Stimulated activated CD4-positive, alpha-beta T cell treated with anti-CD3 and anti-CD28 coated beads, Interleukin-4, amount 100 ng/mL, for 24 hours (primary cell): ENCODE measurements around the gene CIT.
A peak's percentile ranks its signal among the peaks of the same experiment; 100 is the strongest.
"Not testable (repeated sequence)": the region's sequence is repeated elsewhere in the genome, so short reads cannot be mapped to it uniquely, and the experiment has no call there.

ENCODE experiments used
- DNase-seq: peaks from one replicate; pipeline ENCODE4 v3.0.0-alpha.2; 2020

The CIT gene

GRCh38 chr12:119672194-119672593, 204.9 kb downstream of the CIT start:
- DNase-seq: no peak

- no peak for DNase-seq
Observed at GRCh38 chr12:119671070-119671469, 206.1 kb downstream of the CIT start.

- no peak for DNase-seq
Observed at GRCh38 chr12:119669744-119670472, 207.2 kb downstream of the CIT start.

GRCh38 chr12:119668324-119668841, 208.7 kb downstream of the CIT start:
- DNase-seq: no peak

GRCh38 chr12:119667577-119668323, 209.4 kb downstream of the CIT start, which contains the start of gene PRKAB1:
PRKAB1 (plus strand) TSS chr12:119668133; CDS start chr12:119668245, 112 bp downstream.
- DNase-seq: peak; percentile 96

GRCh38 chr12:119666900-119667576, 210.1 kb downstream of the CIT start:
- DNase-seq: no peak

DNA sequence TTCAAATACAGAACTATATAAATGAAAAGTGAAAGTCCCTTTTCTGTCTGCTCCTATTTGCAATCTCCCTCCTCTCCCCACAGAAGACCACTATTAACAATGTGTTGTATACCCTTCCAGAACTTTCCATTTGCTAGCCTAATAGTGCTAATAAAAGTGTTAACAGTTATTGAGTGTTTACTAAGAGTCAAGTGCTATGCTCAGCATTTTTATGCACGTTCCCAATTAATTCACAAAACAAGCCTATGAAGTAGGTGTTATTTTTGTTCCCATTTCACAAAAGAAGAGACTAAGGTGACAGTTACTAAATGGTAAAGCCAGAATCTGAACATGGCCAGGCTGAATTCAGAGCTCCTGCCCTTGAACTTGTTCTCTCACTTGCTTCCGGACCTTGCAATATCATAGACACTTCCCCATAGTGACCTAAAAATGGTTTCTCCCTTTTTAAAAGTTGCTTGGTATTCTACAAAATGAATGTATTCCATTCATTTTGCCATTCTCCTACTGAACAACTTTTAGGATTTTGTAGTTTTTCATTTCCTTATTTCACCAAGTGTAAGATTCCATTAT, 210.8 kb downstream of the CIT start:
- no peak for DNase-seq

DNA sequence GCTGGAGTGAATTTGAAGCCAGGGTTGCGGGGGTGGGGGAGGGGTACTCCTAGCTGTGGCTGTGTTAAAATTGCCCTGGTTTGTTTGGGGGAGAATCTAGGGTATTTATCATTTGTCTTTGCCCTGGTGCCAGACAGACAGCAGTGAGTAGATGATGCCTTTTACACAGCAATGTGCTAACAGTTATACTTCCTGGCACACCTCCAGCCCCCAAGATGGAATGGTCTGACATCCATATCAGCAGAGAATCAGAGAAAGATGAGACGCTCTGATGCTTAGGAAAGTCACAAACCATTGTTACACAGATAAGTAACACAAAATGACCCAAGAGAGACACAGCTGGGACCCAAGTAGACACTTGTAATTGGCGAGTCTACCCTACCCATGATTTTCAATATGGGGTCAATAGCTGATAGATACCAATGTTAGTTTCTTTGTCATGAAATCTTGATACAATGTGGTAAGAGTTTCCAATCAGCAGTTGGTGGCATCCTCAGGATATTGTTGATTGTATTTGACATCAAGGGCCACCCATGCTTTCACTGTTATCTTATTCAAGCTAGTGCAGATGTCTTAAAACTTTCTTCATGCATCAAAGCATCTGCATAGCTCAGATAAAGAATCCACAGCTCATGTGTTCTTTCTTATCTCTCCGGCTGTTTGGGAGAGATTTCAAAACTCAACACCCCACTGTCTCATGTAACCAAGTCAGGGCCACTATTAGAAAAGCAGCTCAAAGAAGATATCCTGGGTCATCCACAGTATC, 211.8 kb downstream of the CIT start:
- no peak for DNase-seq

GRCh38 chr12:119664642-119665041, 212.5 kb downstream of the CIT start:
- no peak for DNase-seq

DNA sequence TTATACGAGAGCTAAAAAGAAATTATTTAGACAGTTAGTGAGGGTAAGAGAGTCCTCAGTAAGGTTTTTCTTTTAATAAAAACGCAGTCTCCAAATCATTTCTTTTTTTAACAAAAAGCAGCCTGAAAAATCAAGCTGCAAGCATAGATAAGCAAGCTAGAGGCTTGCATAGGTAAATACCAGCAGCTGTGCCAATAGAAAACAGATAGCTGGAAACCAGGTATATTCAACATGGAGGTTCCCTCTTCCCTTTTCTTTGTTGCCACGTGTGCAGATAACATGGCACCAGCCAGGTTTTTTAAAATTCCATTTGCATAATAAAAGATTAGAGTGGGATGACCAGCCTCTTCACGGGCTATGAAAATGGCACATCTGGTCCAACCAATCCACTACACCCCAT, 215.2 kb downstream of the CIT start:
- DNase-seq: no peak

DNA sequence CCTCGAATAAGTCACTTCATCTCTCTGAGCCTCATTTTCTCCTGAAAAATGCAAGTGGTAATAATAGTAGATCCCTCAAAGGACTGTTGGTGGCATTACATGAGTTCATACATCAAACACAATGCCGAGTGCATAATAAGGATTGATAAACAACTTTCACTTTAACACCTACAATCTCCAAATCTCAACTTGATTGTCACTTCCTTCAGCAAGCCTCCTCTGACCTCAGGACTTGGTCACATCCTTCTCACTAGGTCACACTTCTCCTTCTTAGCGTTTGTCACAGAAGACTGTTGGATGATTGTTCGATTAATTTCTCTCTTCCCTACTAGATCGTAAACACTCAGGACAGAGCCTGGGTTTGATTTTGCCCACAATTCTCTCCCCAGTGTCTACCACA, 217.0 kb downstream of the CIT start:
- no peak for DNase-seq

GRCh38 chr12:119659289-119659897, 217.7 kb downstream of the CIT start:
- peak; percentile 47 for DNase-seq

DNA sequence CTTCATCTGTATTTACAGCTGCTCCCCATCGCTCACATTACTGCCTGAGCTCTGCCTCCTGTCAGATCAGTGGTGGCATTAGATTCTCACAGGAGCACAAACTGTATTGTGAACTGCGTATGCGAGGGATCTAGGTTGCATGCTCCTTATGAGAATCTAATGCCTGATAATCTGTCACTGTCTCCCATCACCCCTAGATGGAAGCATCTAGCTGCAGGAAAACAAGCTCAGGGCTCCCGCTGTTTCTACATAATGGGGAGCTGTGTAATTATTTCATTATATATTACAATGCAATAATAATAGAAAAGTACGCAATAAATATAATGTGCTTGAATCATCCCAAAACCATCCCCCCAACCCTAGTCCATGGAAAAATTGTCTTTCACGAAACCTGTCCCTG, 219.0 kb downstream of the CIT start:
- DNase-seq: not testable (repeated sequence)

- not testable (repeated sequence) for DNase-seq
Observed at GRCh38 chr12:119657001-119657400, 220.1 kb downstream of the CIT start.

DNA sequence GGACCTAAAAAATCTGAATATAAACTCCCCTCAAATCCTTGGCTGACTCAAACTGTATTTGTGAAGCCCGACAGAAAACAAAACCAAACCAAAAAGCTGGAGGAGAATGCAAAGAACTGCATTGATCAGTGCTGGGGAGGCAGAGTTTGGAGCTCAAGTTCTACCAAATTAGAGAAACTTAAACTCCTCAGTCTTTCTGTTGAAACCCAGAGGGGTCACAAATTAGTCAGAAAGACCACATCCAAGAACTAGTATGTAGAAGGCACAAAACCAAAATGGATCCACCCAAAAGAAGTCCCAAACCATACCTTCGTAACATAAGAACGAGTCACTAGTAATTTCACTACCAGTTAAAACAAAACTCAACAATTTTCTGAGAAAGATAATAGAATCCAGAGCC, 224.5 kb downstream of the CIT start:
- no peak for DNase-seq

- no peak for DNase-seq
Observed at GRCh38 chr12:119649202-119649808, 227.8 kb downstream of the CIT start.

DNA sequence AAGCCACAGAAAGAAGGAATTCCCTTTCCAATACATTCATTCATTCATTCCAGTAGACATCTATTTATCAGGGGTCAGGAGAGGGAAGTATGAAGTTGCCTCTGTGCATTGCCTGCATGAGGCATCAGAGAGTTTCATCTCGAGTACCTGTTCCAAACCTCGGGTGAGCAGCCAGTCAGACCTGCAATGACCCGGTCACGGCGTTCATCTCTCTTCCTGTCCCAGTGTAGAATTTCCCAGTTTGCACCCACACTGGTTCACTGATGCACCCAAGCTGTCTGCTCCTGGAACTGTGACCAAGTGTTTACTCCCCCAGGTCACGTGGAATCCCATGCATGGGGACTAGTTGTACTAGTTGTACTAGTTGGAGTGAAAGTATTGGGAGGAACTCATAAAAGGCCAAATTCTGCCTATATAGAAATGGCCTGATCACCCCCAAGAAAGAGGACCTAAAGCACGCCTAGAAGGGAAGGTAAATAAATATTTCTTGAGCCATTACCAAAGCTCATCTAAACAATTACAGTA, 231.5 kb downstream of the CIT start:
- DNase-seq: no peak

- DNase-seq: no peak
Observed at GRCh38 chr12:119644930-119645329, 232.2 kb downstream of the CIT start.

- DNase-seq: no peak
Observed at GRCh38 chr12:119642986-119643385, 234.1 kb downstream of the CIT start.
